SKM-1 treated with dmso at 0.1 percent for 144 hours (cell line): ENCODE data around the gene GADD45B.
A peak's percentile ranks its signal among the peaks of the same experiment; 100 is the strongest.

Experiments
- DNase-seq: peaks from one replicate; lab custom pipeline; 2025; ENCODE audit not compliant: unreplicated experiment; lab: John Stamatoyannopoulos, UW

Gene GADD45B, protein sequence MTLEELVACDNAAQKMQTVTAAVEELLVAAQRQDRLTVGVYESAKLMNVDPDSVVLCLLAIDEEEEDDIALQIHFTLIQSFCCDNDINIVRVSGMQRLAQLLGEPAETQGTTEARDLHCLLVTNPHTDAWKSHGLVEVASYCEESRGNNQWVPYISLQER

DNA sequence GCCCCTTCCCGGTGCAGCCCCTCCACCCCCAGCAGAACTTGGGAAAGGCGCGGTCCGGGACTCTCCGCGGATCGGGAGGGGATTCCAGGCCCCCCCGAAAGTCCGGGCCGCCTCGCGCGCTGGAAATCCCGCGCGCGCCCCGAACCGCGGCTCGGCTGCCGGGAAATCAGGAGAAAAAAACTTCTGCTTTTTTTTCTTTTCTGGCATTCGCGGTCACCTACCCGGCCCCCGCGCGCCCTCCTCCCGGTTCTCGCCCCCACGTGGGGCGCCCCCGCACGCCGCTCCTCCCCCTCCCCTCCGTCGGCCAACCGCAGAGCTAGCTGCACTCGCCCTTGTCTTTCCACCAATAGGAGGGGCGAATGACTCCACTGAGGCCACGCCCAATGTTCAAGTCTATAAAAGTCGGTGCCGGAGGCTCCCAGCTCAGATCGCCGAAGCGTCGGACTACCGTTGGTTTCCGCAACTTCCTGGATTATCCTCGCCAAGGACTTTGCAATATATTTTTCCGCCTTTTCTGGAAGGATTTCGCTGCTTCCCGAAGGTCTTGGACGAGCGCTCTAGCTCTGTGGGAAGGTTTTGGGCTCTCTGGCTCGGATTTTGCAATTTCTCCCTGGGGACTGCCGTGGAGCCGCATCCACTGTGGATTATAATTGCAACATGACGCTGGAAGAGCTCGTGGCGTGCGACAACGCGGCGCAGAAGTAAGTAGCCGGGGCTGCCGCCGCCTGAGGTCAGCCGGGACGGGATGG, at the start of gene GADD45B:
GADD45B (plus strand) TSS at position 426 of the 749 bp plus-strand sequence; CDS start at position 658, 232 bp downstream.
- DNase-seq = peak; percentile 98

DNA sequence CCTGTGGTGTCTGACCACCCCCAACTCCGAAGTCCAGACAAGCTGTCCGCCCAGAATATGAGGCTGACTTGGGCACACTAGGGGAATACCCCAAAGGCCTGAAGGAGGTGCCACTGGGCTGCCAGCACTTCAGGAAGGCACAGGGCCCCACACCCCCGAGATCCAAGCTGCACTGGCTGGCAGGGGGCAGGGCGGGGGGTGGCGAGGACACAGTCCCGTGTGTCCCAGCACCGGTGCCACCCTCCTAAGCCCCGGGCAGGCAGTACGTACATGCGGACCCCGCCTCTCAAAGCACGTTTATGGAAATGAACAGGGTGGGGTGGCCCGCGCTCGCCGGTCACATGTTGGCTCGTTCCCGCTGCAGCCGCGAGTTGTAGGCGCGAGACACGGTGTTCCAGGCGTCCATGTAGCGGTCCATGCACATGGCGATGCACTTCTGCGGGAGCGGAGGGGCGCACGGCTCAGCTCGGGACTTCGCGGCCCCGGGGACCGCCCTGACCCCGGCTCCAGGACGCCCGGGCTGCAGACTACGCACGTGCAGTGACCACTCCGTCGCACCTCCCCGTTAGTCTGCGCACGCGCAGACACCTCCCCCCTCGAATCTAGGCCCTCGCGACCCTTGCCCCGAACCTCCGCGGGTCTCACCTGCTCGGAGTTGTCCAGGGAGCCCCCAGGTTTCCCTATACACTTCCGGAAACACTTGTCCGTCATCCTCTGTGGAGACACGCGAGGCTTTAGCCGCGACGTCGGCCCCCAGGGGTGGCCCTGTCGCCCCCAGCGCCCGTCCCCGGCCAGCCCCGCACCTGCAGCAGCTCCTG, 49.1 kb upstream of the GADD45B start:
- peak; percentile 16 for DNase-seq

DNA sequence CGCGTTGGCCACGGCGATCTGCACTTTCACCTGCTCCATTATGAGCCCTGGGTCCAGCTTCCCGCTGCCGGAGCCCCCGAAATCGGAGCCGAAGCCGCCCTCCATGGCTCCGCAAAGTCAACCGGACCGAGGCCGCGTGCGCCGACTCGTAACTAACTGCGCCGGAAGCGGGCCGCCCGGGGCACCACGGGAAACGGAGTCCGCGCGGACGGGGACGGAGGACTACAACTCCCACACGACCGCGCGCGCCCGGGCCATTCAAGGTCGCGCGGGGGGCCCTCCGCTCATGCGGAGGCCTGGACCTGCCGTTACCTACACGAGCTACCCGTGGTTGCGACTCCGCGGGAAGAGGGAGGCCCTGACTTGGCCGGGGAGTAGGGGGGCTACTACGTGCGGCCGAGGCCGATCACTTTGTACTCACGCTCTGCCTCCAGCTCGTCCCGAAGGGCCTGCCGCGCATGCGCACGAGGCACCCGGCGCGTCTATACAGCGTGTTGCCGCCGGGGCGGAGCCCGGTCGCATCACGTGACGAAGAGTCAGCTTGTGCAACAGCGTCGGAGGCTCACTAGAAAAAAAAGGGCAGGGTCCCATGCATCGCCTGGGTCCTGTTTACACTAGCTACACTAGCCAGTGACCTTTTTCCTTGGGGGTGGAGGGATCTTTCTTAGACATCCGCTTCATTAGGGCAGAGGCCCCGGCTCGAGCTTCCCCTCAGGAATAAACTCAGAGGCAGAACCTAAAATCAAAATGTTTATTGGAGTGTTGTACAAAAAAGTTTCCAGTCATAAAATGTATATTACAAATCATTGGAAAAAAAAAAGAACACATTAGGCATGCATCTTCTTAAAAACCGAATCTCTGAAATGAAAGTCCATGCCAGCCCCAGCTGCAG, 48.3 kb upstream of the GADD45B start, which contains the start of gene TIMM13:
TIMM13 (minus strand) TSS at position 158 of the 892 bp plus-strand sequence; CDS start at position 105, 53 bp downstream.
- DNase-seq = peak; percentile 87

DNA sequence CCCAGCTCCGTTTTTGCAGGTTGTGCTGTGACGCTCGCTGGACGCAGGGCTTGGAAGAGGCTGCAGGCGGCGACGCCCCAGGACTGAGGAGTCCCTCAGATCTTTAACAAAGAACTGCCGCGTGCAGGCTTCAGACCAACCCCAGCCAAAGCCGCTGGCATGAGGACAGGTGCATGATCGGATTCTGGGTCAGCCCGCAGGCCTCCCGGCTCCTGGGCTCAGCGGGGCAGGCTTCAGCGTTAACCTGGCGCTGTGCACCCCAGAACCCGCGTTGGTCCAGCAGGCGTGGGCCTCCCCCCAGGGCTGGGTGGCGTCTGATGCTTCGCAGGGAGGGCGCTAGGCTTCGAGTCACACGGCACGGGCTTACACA, 47.6 kb upstream of the GADD45B start:
- no peak for DNase-seq

DNA sequence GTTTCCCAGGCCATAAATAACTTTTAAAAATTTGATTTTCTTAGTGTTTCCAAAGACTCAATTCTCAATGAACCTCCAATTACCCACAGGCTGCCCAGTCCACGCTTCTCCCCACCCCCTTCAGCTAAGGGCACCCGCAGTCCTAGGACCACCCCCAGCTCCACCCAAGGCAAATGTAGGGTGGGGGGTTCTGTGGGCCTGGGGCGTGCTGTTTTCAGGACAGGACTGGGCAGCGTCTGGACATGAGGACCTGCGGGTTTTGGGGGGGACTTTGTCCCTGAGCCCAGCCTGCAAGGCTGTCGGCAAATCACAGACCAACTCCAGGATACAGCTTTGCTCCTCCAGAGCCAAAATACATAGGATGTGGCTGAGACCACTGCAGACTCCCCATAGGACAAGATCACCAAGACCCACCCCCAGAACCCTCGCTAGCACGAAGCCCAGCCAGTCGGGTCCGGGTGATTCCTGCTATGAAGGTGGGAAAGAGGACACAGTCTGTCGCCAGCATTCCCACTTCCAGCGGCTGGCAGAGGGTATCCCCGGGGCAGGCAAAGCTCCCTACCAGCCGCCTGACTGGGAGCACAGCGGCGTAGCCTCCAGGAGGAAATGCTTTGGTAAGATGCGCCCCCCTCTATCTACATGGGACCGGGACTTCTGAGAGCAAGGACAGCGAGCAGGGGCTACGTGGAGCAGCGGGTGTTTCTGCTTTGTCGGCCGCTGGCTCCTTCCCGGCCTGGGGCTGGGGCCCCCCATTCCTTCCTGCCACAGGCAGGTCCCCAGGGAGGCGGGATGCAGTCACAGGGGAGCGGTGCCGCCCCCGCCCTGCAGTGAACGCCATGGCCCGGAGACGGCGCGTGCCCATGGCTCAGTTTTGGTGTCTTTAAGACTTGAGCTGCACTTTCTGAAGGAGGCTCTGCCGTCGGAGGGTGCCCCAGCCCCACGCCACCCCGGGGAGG, 46.9 kb upstream of the GADD45B start:
- no peak for DNase-seq

DNA sequence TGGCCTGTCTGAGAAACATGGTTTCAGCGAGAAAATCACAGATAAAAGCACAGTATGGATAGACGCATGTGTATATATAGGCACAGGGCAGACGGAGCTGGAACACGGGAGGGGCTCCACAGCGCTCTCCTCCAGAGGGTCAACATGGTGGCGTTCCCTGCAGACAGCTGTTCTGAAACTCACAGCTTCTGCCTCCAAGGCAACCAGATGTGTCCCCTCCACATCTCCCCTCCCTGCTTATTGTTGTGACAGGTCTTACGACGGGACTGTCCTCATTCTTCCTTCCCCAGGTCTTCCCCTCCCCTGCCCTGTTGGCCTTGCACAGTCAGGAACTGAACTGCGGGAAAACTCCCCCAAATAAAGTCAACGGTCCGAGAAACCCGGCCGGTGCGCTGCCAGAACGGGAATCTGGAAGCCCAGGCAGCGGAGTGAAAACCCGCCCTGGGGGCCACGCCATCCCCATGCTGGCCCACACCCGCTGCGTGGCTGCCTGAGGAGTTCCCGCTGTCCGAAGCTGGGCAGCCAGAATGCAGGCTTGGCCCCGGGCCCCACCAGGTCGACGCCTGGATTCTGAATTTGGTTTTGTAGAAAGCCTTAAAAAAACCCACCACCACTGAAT, 45.9 kb upstream of the GADD45B start:
- no peak for DNase-seq

DNA sequence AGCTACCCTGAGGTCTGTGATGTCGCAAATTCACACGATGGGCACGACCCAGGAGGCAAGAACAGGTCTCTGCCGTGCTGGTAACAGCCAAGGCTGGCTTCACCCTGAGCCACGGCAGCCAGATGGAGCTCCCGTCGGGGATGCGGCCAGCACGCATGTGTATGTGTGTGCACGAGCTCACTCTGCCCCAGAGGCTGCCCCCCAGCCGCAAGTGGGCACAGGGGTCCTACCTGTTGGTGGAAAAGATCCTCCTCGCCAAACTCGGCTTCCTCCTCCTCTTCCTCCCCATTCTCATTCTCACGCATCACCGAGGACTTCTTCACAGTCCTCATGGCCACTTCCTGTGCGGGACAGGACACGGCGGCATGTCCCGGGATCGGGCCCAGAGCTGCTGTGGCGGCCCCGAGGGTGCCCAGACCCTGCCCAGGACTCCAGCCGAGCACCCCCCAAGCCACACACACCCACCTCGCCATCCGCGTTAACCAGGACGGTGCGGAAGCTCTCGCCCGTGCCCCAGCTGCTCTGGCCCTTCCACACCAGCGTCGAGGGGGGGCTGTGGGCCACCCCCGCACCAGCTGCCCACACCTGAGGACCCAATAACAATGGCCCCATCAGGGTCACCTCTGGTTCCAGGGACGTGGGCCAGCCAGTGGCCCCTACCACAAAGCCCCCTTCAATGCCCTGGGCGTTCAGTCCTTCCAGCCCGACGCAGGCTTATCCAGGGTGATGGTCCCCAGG, 44.4 kb upstream of the GADD45B start:
- no peak for DNase-seq

DNA sequence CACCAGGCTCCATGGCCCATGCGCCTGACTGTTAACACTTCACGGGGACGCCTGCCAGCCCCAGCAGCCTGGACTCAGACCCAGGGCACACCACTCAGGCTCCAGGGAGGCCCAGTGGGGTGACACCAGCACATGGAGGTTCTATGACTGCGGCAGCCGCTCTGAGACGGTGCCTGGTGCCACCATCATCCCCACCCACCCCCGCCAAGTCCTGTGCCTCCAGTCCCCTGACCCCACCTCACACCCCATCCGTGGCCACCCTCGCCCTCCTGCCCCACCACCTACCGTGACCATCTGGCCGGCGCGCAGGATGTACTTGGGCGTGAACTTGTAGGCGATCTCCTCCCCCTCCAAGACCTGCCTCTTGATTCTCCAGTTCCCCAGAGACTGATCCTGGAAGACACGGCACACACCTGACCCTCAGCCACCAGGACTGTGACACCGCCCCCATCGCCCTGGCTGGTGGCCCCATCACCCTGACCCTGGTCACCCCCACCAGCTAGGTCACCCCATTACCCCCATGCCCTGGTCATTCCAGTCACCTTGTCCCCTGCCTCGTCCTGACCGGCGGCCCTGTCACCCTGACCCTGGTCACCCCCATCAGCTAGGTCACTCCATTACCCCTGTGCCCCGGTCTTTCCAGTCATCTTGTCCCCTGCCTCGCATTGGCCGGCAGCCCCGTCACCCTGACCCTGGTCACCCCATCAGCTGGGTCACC, 43.6 kb upstream of the GADD45B start:
- DNase-seq = no peak

DNA sequence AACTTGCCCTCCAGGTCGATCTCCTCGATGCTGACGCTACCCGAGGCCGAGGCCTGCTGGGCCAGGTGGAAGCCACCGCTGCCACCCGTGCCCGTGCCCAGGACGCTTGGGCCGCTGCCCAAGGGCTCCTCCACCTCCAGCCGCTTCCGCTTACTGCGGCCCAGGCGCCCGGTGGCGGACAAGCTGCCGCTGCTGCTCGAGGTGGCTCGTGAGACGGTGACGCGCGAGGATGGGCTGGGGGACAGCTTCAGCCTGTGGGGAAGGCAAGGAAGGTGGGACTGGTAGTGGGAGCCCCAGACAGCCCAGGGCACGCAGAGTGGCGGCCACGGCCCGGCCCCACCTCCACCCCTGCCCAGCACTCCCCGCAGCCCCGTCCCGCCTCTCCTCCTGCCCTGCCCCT, 42.1 kb upstream of the GADD45B start:
- no peak for DNase-seq

DNA sequence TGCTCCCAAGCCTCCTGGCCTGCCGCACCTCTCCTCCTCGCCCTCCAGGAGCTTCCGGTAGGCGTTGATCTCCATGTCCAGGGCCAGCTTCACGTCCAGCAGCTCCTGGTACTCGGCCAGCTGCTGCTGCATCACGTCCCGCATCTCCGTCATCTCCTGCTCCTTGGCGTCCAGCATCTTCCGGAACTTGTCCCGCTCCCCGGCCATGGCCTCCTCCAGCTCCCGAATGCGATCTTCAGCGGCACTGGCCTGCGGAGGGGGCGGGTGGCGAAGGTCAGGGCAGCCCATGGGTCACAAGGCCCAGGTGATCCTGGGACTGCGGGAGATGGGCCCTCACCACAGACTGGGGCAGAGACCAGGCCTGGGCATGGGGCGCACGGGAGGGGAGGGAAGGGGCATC, 41.7 kb upstream of the GADD45B start:
- no peak for DNase-seq

DNA sequence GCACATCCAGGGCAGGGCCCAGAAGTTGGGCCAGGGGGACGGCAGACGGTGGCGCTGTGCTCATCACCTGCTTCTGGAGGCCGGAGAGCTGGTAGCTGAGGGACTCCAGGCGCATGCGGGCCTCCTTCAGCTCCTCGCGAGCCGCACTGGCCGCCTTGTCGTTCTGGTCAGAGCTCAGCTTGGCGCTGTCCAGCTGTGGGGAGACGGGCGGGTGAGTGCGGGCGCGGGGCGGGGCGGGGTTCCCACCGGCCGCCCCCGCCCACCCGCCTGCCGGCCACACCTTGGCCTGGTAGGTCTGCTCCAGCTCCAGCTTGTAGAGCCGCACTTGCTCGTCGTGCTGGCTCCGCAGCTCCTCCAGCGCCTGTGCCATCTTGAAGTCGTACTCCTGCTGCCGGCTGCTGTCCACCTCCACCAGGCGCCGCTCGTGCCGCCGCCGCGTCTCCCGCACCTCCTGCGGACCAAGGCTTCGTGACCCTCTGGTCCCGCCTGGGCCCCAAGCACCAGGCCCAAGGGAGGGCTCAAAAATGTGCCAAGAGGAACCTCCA, 41.1 kb upstream of the GADD45B start:
- DNase-seq = no peak

DNA sequence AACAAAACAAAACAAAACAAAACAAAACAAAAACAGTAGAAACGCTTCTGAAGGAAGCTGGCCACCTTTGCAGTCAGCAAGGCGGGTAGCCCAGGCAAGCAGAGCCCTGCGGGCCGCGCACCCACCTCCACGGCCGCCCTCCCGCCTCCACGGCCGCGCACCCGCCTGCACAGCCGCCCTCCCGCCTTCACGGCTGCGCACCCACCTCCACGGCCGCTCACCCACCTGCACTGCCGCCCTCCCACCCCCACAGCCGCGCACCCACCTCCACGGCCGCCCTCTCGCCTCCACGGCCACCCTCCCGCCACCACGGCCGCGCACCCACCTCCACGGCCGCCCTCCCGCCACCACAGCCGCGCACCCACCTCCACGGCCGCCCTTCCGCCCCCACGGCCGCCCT, 39.5 kb upstream of the GADD45B start:
- DNase-seq = no peak

DNA sequence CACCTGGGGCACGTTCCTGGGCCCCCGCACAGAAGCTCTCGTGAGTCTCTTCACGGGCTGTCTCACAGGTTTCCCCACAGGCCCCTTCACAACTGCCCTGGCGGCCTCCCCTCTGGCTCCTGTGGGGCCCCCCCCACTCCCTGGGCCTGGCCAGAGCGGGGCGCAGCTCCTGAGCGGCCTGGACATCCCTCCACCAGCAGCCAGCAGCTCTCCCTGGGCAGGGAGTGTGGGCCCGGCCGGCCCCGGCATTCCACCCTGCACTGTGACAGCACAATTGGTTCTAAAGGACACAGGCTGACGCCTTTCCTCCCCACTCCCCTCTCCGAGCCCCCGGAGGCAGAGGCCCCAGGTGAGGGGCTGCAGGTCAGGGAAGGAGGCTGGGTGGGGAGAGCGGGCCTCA, 39.0 kb upstream of the GADD45B start:
- no peak for DNase-seq

DNA sequence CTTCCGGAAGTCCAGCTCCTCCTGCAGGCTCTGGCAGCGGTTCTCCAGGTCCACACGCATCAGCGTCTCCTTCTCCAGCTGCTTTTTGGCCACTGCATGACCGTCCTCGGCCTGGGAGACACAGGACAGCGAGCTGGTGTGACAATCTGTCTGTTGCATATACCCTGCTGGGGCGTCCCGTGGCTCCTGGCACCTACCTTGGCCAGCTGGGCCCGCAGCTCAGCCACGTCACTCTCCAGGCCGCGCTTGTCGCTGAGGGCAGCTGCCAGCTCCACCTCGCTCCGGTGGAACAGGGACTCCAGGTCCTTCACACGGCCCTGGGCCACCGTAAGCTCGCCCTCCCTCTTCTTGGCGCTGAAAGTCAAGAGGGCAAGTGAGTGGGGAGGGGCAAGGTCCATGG, 37.7 kb upstream of the GADD45B start:
- no peak for DNase-seq

DNA sequence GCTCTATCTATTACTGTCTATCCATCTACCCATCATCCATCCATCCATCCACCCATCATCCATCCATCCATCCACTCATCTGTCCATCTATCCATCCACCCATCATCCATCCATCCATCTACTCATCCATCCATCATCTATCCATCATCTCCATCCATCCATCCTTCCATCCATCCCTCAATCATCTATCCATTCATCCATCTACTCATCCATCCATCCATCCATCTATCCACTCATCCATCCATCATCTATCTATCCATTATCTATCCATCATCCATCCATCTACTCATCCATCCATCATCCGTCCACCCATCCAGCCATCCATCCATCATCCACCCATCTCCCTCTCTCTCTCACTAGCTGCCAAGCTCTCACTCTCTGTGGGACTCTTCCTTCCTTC, 35.4 kb upstream of the GADD45B start:
- DNase-seq = no peak

DNA sequence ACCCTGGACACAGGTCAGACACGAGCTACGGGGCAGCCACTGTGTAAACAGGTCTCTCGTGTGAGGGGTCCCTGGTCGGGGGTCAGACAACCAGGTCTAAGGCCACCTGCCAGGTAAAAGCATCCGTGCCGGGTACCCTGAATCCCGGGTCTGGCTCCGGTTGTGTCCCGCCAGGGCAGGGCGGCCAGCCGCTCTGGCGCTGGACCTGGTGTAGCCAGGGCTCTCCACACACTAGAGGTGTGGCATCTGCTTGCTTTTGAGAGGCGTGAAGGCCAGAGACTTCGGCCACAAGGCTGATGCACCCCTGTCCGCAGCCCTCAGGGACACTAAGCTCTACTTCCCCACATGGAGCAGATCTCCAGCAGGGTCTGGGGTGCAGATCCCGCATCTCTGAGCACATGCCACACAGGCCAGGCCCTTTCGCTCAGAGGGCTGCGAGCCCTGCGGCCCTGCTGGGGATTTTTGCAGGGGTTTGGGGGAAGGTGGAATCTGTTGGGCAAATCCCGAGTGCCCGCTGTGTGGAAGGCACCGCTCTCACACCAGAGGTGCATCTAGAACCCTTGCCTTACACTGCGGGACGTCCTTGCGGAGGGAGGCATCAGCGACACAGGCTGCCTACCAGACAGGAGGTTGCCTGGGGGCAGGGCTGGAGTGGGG, 34.7 kb upstream of the GADD45B start:
- no peak for DNase-seq

DNA sequence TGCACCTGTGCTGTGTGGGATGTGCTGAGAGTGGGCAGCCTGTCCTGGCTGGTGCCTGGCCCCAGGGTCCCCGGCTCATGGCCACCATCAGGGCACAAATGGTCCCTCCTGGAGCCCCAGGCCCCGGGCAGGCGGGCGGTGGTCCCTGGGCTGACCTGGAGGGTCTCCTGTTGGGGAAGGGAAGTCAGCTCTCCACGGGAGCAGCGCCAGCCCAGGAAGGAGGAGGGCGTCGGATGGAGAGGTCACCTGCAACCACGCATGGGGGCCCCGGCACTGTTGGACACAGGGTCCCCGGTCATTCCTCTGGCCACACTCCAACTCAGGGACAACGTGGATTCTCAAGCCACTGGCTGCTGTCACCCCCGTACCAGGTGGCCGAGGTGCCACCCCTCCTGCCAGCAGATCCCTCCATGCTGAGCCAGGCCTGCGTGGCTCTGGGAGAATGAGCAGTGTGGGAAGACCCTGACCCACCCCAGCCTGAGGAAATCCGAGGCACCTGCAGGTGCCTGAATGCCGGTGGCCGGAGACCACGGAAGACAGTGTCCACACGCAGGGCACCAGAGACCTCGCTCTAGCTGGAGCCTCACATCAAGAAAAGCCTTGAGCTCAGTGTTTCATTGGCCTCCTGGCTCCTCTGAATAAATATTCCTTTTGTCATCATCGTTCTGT, 32.7 kb upstream of the GADD45B start:
- no peak for DNase-seq
